Stomach (tissue), 4 donors: Measurements from ENCODE around the gene YBEY.

Source experiments
- POLR2A ChIP-seq, 4 donors: fragments of 450-650 bp; IDR thresholded peaks; one replicate each; pipeline ENCODE4 v1.6.1; 2016; ENCODE audit warnings: antibody characterized with exemption in 4 of 4, control low read depth in 2 of 4, mild to moderate bottlenecking in 1 of 4, moderate library complexity in 1 of 4
- POLR2AphosphoS5 ChIP-seq, 3 donors: sonication (generic); formaldehyde crosslinking; IDR thresholded peaks; one replicate each; pipeline ENCODE4 v1.6.1; 2016; ENCODE audit warnings: antibody characterized with exemption in 3 of 3
- TF ChIP-seq, protein P1 (sequence below), 7 experiments: fragments of 450-650 bp in 4 of 7; fragments of 200-600 bp in 3 of 7; sonication (generic) in 3 of 7; IDR thresholded peaks; one replicate each; pipeline ENCODE4 v1.5.1; 2016 to 2019; ENCODE audit warnings: antibody characterized with exemption in 7 of 7, control low read depth in 2 of 7, mild to moderate bottlenecking in 1 of 7

DNA sequence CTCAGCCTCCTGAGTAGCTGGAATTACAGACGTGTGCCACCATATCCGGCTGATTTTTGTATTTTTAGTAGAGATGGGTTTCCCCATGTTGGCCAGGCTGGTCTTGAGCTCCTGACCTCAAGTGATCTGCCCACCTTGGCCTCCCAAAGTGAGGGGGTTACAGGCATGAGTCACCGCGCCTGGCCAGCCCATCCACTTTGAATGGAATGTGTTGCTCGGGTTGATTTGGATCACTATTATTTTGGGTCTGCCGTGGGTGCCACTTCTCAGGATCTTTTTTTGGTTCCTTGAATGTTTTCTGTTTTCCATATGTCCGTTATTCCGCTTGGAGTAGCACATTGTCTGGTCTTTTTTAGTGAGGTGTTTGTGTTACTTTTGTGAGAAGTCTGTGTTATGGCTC lies 54.9 kb downstream of the YBEY start:
- TF ChIP-seq, protein P1, sequence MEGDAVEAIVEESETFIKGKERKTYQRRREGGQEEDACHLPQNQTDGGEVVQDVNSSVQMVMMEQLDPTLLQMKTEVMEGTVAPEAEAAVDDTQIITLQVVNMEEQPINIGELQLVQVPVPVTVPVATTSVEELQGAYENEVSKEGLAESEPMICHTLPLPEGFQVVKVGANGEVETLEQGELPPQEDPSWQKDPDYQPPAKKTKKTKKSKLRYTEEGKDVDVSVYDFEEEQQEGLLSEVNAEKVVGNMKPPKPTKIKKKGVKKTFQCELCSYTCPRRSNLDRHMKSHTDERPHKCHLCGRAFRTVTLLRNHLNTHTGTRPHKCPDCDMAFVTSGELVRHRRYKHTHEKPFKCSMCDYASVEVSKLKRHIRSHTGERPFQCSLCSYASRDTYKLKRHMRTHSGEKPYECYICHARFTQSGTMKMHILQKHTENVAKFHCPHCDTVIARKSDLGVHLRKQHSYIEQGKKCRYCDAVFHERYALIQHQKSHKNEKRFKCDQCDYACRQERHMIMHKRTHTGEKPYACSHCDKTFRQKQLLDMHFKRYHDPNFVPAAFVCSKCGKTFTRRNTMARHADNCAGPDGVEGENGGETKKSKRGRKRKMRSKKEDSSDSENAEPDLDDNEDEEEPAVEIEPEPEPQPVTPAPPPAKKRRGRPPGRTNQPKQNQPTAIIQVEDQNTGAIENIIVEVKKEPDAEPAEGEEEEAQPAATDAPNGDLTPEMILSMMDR (IDR thresholded peaks at IDR 0.05) = no peak
- TF ChIP-seq POLR2A (IDR thresholded peaks at IDR 0.05) (no peak), POLR2AphosphoS5 (IDR thresholded peaks at IDR 0.05) (no peak)
